CD14-positive monocyte (primary cell): ENCODE data around the gene CDH23. TPM values are rescaled to one million over a fixed set of nuclear protein-coding genes. Genes with fewer than 3 reads are reported as not detected.

Source experiments
- DNase-seq, 3 donors: peaks; one replicate each; pipeline ENCODE4 v3.0.0-alpha.2; 2011 to 2022
- H2AFZ ChIP-seq: 2 replicates; pipeline ENCODE4 v1.6.0; 2012; ENCODE audit warnings: mild to moderate bottlenecking, low read depth, low read length, inconsistent platforms; ENCODE audit not compliant: insufficient read depth, poor library complexity, severe bottlenecking
- H3K27ac ChIP-seq, 2 donors: 1 replicate in 1 of 2; 2 replicates in 1 of 2; pipeline ENCODE4 v1.5.1; 2012 to 2013; ENCODE audit warnings: low read length in 2 of 2, control low read depth in 1 of 2, inconsistent platforms in 1 of 2, low read depth in 1 of 2, mild to moderate bottlenecking in 1 of 2
- H3K27me3 ChIP-seq, 2 donors: one replicate each; pipeline versions ENCODE4 v1.6.0 to v1.6.1; 2011 to 2013; ENCODE audit warnings: low read length in 2 of 2; ENCODE audit not compliant: control insufficient read depth in 2 of 2, insufficient read depth in 2 of 2
- H3K36me3 ChIP-seq, 2 donors: replicated peaks in 1 of 2; 1 replicate in 1 of 2; 2 replicates in 1 of 2; pipeline versions ENCODE4 v1.5.1 to v1.6.1; 2012 to 2013; ENCODE audit warnings: low read length in 2 of 2, control low read depth in 1 of 2, inconsistent platforms in 1 of 2, mild to moderate bottlenecking in 1 of 2; ENCODE audit not compliant: insufficient read depth in 2 of 2, control insufficient read depth in 1 of 2
- H3K4me1 ChIP-seq, 2 donors: 1 replicate in 1 of 2; 2 replicates in 1 of 2; pipeline versions ENCODE4 v1.5.1 to v1.6.1; 2012 to 2013; ENCODE audit warnings: low read length in 2 of 2, control low read depth in 1 of 2, inconsistent platforms in 1 of 2, mild to moderate bottlenecking in 1 of 2, moderate library complexity in 1 of 2; ENCODE audit not compliant: insufficient read depth in 2 of 2, control insufficient read depth in 1 of 2
- H3K4me2 ChIP-seq: replicated peaks from 2 replicates; pipeline ENCODE3; 2012; ENCODE audit warnings: low read length, moderate library complexity, mild to moderate bottlenecking; ENCODE audit not compliant: poor library complexity, severe bottlenecking; ENCODE audit errors: extremely low read depth
- H3K4me3 ChIP-seq, 3 experiments: fragments of 200-600 bp in 1 of 3; sonication (generic) in 1 of 3; replicated peaks in 1 of 3; 1 replicate in 2 of 3; 2 replicates in 1 of 3; pipeline ENCODE4 v1.5.1; 2011 to 2013; ENCODE audit warnings: low read length in 3 of 3, mild to moderate bottlenecking in 3 of 3, control low read depth in 2 of 3, low read depth in 2 of 3, inconsistent platforms in 1 of 3, moderate library complexity in 1 of 3
- H3K79me2 ChIP-seq: 2 replicates; pipeline ENCODE4 v1.6.0; 2012; ENCODE audit warnings: mild to moderate bottlenecking, control low read depth, inconsistent platforms, low read length, moderate library complexity; ENCODE audit not compliant: insufficient read depth
- H3K9ac ChIP-seq: 2 replicates; pipeline ENCODE4 v1.6.0; 2017; ENCODE audit warnings: low read length, mild to moderate bottlenecking; ENCODE audit not compliant: insufficient read depth, poor library complexity, severe bottlenecking
- H3K9me3 ChIP-seq, 2 donors: replicated peaks in 1 of 2; 1 replicate in 1 of 2; 2 replicates in 1 of 2; pipeline versions ENCODE4 v1.5.1 to v1.6.1; 2012 to 2013; ENCODE audit warnings: low read length in 2 of 2, control low read depth in 1 of 2; ENCODE audit not compliant: control insufficient read depth in 1 of 2, insufficient read depth in 1 of 2
- H4K20me1 ChIP-seq: 2 replicates; pipeline ENCODE4 v1.6.0; 2012; ENCODE audit warnings: mild to moderate bottlenecking, low read length, control low read depth, moderate library complexity; ENCODE audit not compliant: insufficient read depth
- H3K27ac Mint-ChIP-seq, 7 donors: one replicate each; pipeline ENCODE4 v1.8.0; 2020; ENCODE audit warnings: mild to moderate bottlenecking in 7 of 7, mixed read lengths in 7 of 7, moderate library complexity in 6 of 7, inconsistent platforms in 2 of 7
- H3K27me3 Mint-ChIP-seq, 3 donors: one replicate each; pipeline ENCODE4 v1.8.0; 2021 to 2022; ENCODE audit warnings: low read depth in 3 of 3, mild to moderate bottlenecking in 3 of 3, mixed read lengths in 3 of 3, moderate library complexity in 3 of 3, inconsistent platforms in 1 of 3
- H3K36me3 Mint-ChIP-seq, 2 donors: one replicate each; pipeline ENCODE4 v1.8.0; 2020; ENCODE audit warnings: mixed read lengths in 2 of 2, inconsistent platforms in 1 of 2, mild to moderate bottlenecking in 1 of 2
- H3K4me1 Mint-ChIP-seq: one replicate; pipeline ENCODE4 v1.8.0; 2020; ENCODE audit warnings: mild to moderate bottlenecking, mixed read lengths
- H3K4me3 Mint-ChIP-seq, 2 donors: one replicate each; pipeline ENCODE4 v1.8.0; 2020; ENCODE audit warnings: mild to moderate bottlenecking in 2 of 2, mixed read lengths in 2 of 2, moderate library complexity in 1 of 2
- H3K9me3 Mint-ChIP-seq, 7 donors: one replicate each; pipeline ENCODE4 v1.8.0; 2020 to 2022; ENCODE audit warnings: mixed read lengths in 7 of 7, mild to moderate bottlenecking in 6 of 7, moderate library complexity in 6 of 7, inconsistent platforms in 2 of 7
- CTCF ChIP-seq: fragments of 200-600 bp; IDR thresholded peaks from one replicate; pipeline ENCODE4 v1.8.0; 2022; ENCODE audit warnings: antibody characterized with exemption, mild to moderate bottlenecking
- WGBS: methylation state at CpG from one replicate; pipeline ENCODE4 v1.1.5; 2013; ENCODE audit warnings: missing lambda C conversion rate; ENCODE audit not compliant: insufficient coverage; 5-methylcytosine and 5-hydroxymethylcytosine counted together
- intact Hi-C, 2 donors: fragments of 100-400 bp; cut with micrococcal nuclease; formaldehyde crosslinking; loops; one replicate each; pipeline versions ENCODE4 v1.15.0 to v1.15.1; 2023
- polyA plus RNA-seq, 3 donors: library from polyadenylated mRNA; depleted of rRNA in 1 of 3; unstranded in 2 of 3; stranded (reverse) in 1 of 3; fragments of 300-500 nt in 2 of 3; fragments of >200 nt in 1 of 3; fragmentation: Illumina TruSeq in 2 of 3; gene quantifications; 1 replicate in 2 of 3; 2 replicates in 1 of 3; pipeline ENCODE4 v1.2.3, GENCODE V29; 2012 to 2021

CDH23 gene
- polyA plus RNA-seq, 3 donors, result 8.2 to 36.2 (median 10.5) TPM

- Histone ChIP-seq H3K36me3 (no peaks in the 10 kb centered on the region), H3K9me3 (no peaks in the 10 kb centered on the region), H3K9ac (no peak overlapping the region), H3K27ac (no peak overlapping the region), H3K4me1 (peaks cover 7 to 11% of the 10 kb centered on the region in 2 donors), H2AFZ (no peak overlapping the region), H3K79me2 (no peaks in the 10 kb centered on the region), H4K20me1 (no peaks in the 10 kb centered on the region), H3K27me3 (no peaks in the 10 kb centered on the region), H3K4me3 (no peak overlapping the region), H3K4me2 (no peak overlapping the region)
- WGBS, result 93% methylated on average over 6 of the region's 6 CpGs
- intact Hi-C loops, result no loop called here
- no peak for DNase-seq
- Mint-ChIP-seq H3K36me3 (no peaks in the 10 kb centered on the region), H3K4me3 (no peak overlapping the region), H3K4me1 (peaks cover 11% of the 10 kb centered on the region), H3K27me3 (peaks cover 4 to 10% (median 6%) of the 10 kb centered on the region in 3 donors), H3K9me3 (peaks cover 0 to 2% (median 0%) of the 10 kb centered on the region in 7 donors), H3K27ac (peak overlapping the region in 1 of 7 donors; percentile 28)
- TF ChIP-seq CTCF, result no peak
These were observed 85.9 kb downstream of the CDH23 start for GRCh38 chr10:71482620-71483019.

GRCh38 chr10:71483135-71483534, 86.4 kb downstream of the CDH23 start:
- TF ChIP-seq CTCF, result no peak
- Mint-ChIP-seq H3K4me1 (peaks cover 17% of the 10 kb centered on the region), H3K27me3 (peaks cover 4 to 10% (median 6%) of the 10 kb centered on the region in 3 donors), H3K36me3 (no peaks in the 10 kb centered on the region), H3K4me3 (no peak overlapping the region), H3K27ac (peak overlapping the region in 1 of 7 donors; percentile 28), H3K9me3 (peaks cover 0 to 2% (median 0%) of the 10 kb centered on the region in 7 donors)
- peaks cover 12 to 17% of the 10 kb centered on the region in 2 donors for H3K4me1 ChIP-seq
- H2AFZ ChIP-seq, result no peak overlapping the region
- H3K9ac ChIP-seq, result no peak overlapping the region
- no peaks in the 10 kb centered on the region for H3K9me3 ChIP-seq
- H3K79me2 ChIP-seq, result no peaks in the 10 kb centered on the region
- H3K4me2 ChIP-seq, result no peak overlapping the region
- intact Hi-C loops, result no loop called here
- no peak overlapping the region for H3K4me3 ChIP-seq
- H4K20me1 ChIP-seq, result no peaks in the 10 kb centered on the region
- H3K36me3 ChIP-seq, result no peaks in the 10 kb centered on the region
- 100% methylated on average over 1 of the region's 4 CpGs for WGBS
- DNase-seq, result no peak
- no peak overlapping the region for H3K27ac ChIP-seq
- no peaks in the 10 kb centered on the region for H3K27me3 ChIP-seq
